GM12878 (cell line): ENCODE results near the gene POLR1A. TPM values are rescaled to one million over a fixed set of nuclear protein-coding genes. Genes with fewer than 3 reads are reported as not detected.
A peak's percentile ranks its signal among the peaks of the same experiment; 100 is the strongest.

Experiments
- ATAC-seq: fragments of 200-7000 bp; cut with Tn5 transposase; 3 replicates; pipeline ENCODE4 v1.9.1; 2020; ENCODE audit warnings: mild to moderate bottlenecking, moderate library complexity
- BruUV-seq: library from RNA; stranded (reverse); fragments of 400-500 nt; replicated peaks from 2 replicates; lab custom pipeline; 2021; lab: Mats Ljungman, UMichigan
- CTCF ChIA-PET: fragments of 300-600 bp; sonication (Branson Sonifier 250); formaldehyde crosslinking; extraction: SDS; loops from one replicate; lab custom pipeline; 2021; ENCODE audit warnings: inconsistent platforms; lab: Yijun Ruan, JAX
- POLR2A ChIA-PET: fragments of 350-600 bp; formaldehyde crosslinking; extraction: SDS; loops from one replicate; lab custom pipeline; 2021; ENCODE audit warnings: inconsistent platforms; lab: Charles Lee
- RAD21 ChIA-PET: fragments of 300-600 bp; sonication (Branson Sonifier 250); formaldehyde crosslinking; loops from one replicate; lab custom pipeline; 2023; ENCODE audit warnings: antibody characterized with exemption; ENCODE audit not compliant: unreplicated experiment; lab: Charles Lee
- SMC1A ChIA-PET: fragments of 300-600 bp; sonication (Branson Sonifier 250); formaldehyde crosslinking; loops from one replicate; lab custom pipeline; 2023; ENCODE audit not compliant: unreplicated experiment, uncharacterized antibody; lab: Charles Lee
- DNase-seq: peaks from one replicate; pipeline ENCODE4 v3.0.0-alpha.2; 2011; ENCODE audit warnings: low read depth, low spot score
- FAIRE-seq: peaks from 3 replicates; lab custom pipeline; 2011; peaks lifted over from hg19 to GRCh38; lab: Jason Lieb, UNC
- H2AFZ ChIP-seq: 2 replicates; pipeline ENCODE4 v1.6.0; 2011; ENCODE audit warnings: low read depth, low read length, control low read depth; ENCODE audit not compliant: control insufficient read depth
- H3K27ac ChIP-seq: 2 replicates; pipeline ENCODE4 v1.5.1; 2011; ENCODE audit warnings: control low read depth; ENCODE audit not compliant: control insufficient read depth, insufficient read depth
- H3K27me3 ChIP-seq, 2 experiments: replicated peaks in 1 of 2; 2 replicates each; pipeline versions ENCODE4 v1.6.0 to v1.6.1; 2011; ENCODE audit warnings: low read length in 1 of 2; ENCODE audit not compliant: control insufficient read depth in 2 of 2, insufficient read depth in 2 of 2
- H3K36me3 ChIP-seq, 2 experiments: 2 replicates each; pipeline ENCODE4 v1.5.1; 2011; ENCODE audit warnings: low read length in 1 of 2; ENCODE audit not compliant: control insufficient read depth in 2 of 2, insufficient read depth in 2 of 2
- H3K4me1 ChIP-seq: 2 replicates; pipeline ENCODE4 v1.6.1; 2011; ENCODE audit warnings: mild to moderate bottlenecking, low read length, moderate library complexity, mixed read lengths; ENCODE audit not compliant: control insufficient read depth, insufficient read depth
- H3K4me2 ChIP-seq: 2 replicates; pipeline ENCODE4 v1.6.0; 2011; ENCODE audit warnings: control low read depth; ENCODE audit not compliant: control insufficient read depth, insufficient read depth
- H3K4me3 ChIP-seq: fragments of 200-600 bp; sonication (generic); 2 replicates; pipeline ENCODE4 v1.5.1; 2016
- H3K79me2 ChIP-seq: 2 replicates; pipeline ENCODE4 v1.6.0; 2011; ENCODE audit warnings: low read length; ENCODE audit not compliant: control insufficient read depth, insufficient read depth
- H3K9ac ChIP-seq: 2 replicates; pipeline ENCODE4 v1.8.0; 2011; ENCODE audit warnings: low read length, control low read depth, mixed read lengths; ENCODE audit not compliant: control insufficient read depth, insufficient read depth
- H3K9me3 ChIP-seq: replicated peaks from 3 replicates; pipeline ENCODE4 v1.5.1; 2011; ENCODE audit warnings: mild to moderate bottlenecking, low read length; ENCODE audit not compliant: control insufficient read depth, insufficient read depth
- H4K20me1 ChIP-seq: 2 replicates; pipeline ENCODE4 v1.6.0; 2011; ENCODE audit not compliant: control insufficient read depth, insufficient read depth
- BCLAF1 ChIP-seq: fragments of 450-650 bp; IDR thresholded peaks from 2 replicates; pipeline ENCODE4 v1.6.1; 2017; ENCODE audit warnings: antibody characterized with exemption, mild to moderate bottlenecking, moderate library complexity
- CREB1 ChIP-seq: IDR thresholded peaks from 2 replicates; pipeline ENCODE4 v1.6.1; 2012; ENCODE audit warnings: low read depth, mild to moderate bottlenecking, inconsistent platforms
- E4F1 ChIP-seq: fragments of 450-650 bp; IDR thresholded peaks from 2 replicates; pipeline ENCODE4 v1.6.1; 2018; ENCODE audit warnings: borderline replicate concordance, mild to moderate bottlenecking; ENCODE audit not compliant: partially characterized antibody
- KLF5 ChIP-seq: fragments of 450-650 bp; IDR thresholded peaks from 2 replicates; pipeline ENCODE4 v1.6.1; 2014; ENCODE audit warnings: mild to moderate bottlenecking; ENCODE audit not compliant: partially characterized antibody
- MLLT1 ChIP-seq: fragments of 450-650 bp; IDR thresholded peaks from 2 replicates; pipeline ENCODE4 v1.6.1; 2016; ENCODE audit warnings: mild to moderate bottlenecking
- MYC ChIP-seq: IDR thresholded peaks from 2 replicates; pipeline ENCODE4 v1.6.1; 2011; ENCODE audit warnings: mild to moderate bottlenecking, low read length, moderate library complexity, inconsistent platforms; ENCODE audit not compliant: insufficient read depth, insufficient replicate concordance, insufficient read length, severe bottlenecking
- NR2C1 ChIP-seq: fragments of 450-650 bp; IDR thresholded peaks from 2 replicates; pipeline ENCODE4 v1.6.1; 2017; ENCODE audit warnings: antibody characterized with exemption, mild to moderate bottlenecking, moderate library complexity
- RUNX3 ChIP-seq: IDR thresholded peaks from 2 replicates; pipeline ENCODE4 v1.6.1; 2012; ENCODE audit warnings: low read length, inconsistent platforms
- ZBTB4 ChIP-seq: fragments of 450-650 bp; formaldehyde crosslinking; IDR thresholded peaks from 2 replicates; pipeline ENCODE4 v1.4.0; 2022; ENCODE audit warnings: mild to moderate bottlenecking, moderate library complexity
- WGBS: methylation state at CpG from one replicate; pipeline ENCODE4 v1.1.6; 2016; ENCODE audit warnings: low lambda C conversion rate; ENCODE audit not compliant: insufficient replicate concordance, insufficient coverage; ENCODE audit errors: missing lambda C conversion rate; 5-methylcytosine and 5-hydroxymethylcytosine counted together
- in situ Hi-C: fragments of 300-500 bp; cut with MboI; formaldehyde crosslinking; loops from 9 replicates; pipeline ENCODE4 v1.14.3; 2018; ENCODE audit warnings: mixed read lengths
- intact Hi-C: fragments of 100-400 bp; cut with micrococcal nuclease; formaldehyde crosslinking; loops from one replicate; pipeline ENCODE4 v1.14.2; 2022; ENCODE audit not compliant: unreplicated experiment
- polyA plus RNA-seq, 11 experiments: library from polyadenylated mRNA; depleted of rRNA in 4 of 11; unstranded in 6 of 11; stranded (reverse) in 5 of 11; fragments of >200 nt; fragmentation: Nextera tagmentation in 4 of 11; fragmentation: Illumina TruSeq in 1 of 11; extraction: Ambion mirVana in 4 of 11; extraction: Trizol in 1 of 11; gene quantifications; 1 replicate in 1 of 11; 2 replicates in 10 of 11; pipeline versions ENCODE4 v1.2.1 to v1.2.3, GENCODE V29; 2011 to 2016; ENCODE audit warnings: inconsistent platforms in 2 of 11, missing spikeins in 2 of 11, low read depth in 1 of 11
- total RNA-seq, 4 experiments: library from RNA; depleted of rRNA in 3 of 4; stranded (reverse); fragments of >200 nt in 3 of 4; fragmentation: Illumina TruSeq in 1 of 4; extraction: Trizol in 1 of 4; gene quantifications; 2 replicates each; pipeline versions ENCODE4 v1.2.1 to v1.2.3, GENCODE V29; 2013 to 2021

POLR1A gene
- total and polyA plus RNA-seq, 10 of the 15 experiments (the other 5 are each of a cell fraction or from before 2014, with no cell fraction given), result 2.1 to 53.9 (median 17.8) TPM

- Histone ChIP-seq H2AFZ (peak overlapping the region; percentile 78), H3K4me1 (peaks cover 63% of the 10 kb centered on the region), H3K27me3 (no peaks in the 10 kb centered on the region), H4K20me1 (no peaks in the 10 kb centered on the region), H3K9ac (peak overlapping the region; percentile 68), H3K36me3 (no peaks in the 10 kb centered on the region), H3K9me3 (peaks cover 2% of the 10 kb centered on the region; the same call in 1 of the 3 replicates), H3K4me3 (peak overlapping the region; percentile 10; the same call in 1 of the 2 replicates), H3K79me2 (no peaks in the 10 kb centered on the region), H3K4me2 (peak overlapping the region; percentile 99), H3K27ac (peak overlapping the region; percentile 93)
- intact Hi-C loops, result loop anchor here (1.0 to 2.0 kb wide), 3 partner anchors 18 to 138 kb away; no protein-coding TSS in a partner anchor
- peak; percentile 77 for DNase-seq
- in situ Hi-C loops, result no loop called here
- SMC1A ChIA-PET, result interaction anchor here (0.6 to 3.3 kb wide), 14 partner anchors 9 to 186 kb away, joined by 3 to 20 read pairs (median 5); no protein-coding TSS in a partner anchor
- RAD21 ChIA-PET, result interaction anchor here (0.7 to 9.0 kb wide), 10 partner anchors 11 to 148 kb away, joined by 3 to 150 read pairs (median 4); partner anchors contain the start of gene ST3GAL5
- POLR2A ChIA-PET, result interaction anchor here (0.5 to 9.4 kb wide), 9 partner anchors 11 to 268 kb away, joined by 3 to 97 read pairs (median 4); no protein-coding TSS in a partner anchor
- under 1% methylated on average over 8 of the region's 8 CpGs for WGBS
- FAIRE-seq, result peak; percentile 88
- ATAC-seq, result peak; percentile 87
- no TSS peak for BruUV-seq
- CTCF ChIA-PET, result interaction anchor here (1.4 to 2.2 kb wide), 7 partner anchors 11 to 112 kb away, joined by 3 to 8 read pairs (median 4); no protein-coding TSS in a partner anchor
- TF ChIP-seq NR2C1, result no peak
- no peak for TF ChIP-seq MYC
- no peak for TF ChIP-seq BCLAF1
- no peak for TF ChIP-seq E4F1
- no peak for TF ChIP-seq ZBTB4 (CRISPR knock-in tag)
- TF ChIP-seq KLF5, result no peak
- peak; percentile 46 for TF ChIP-seq CREB1
- peak; percentile 71 for TF ChIP-seq MLLT1
- TF ChIP-seq RUNX3, result peak; percentile 63
These were observed 106.4 kb downstream of the POLR1A start for GRCh38 chr2:85999061-85999831.
